ENCODE results near the gene CLEC16A. TPM values are rescaled to one million over a fixed set of nuclear protein-coding genes. Genes with fewer than 3 reads are reported as not detected.

Gene CLEC16A
- total and polyA plus RNA-seq, 9 of the 15 experiments (the other 6 are each of a cell fraction or from before 2014, with no cell fraction given), result 1.00 to 22.3 (median 10.0) TPM

- no peak for ATAC-seq
- Histone ChIP-seq H3K4me2 (ENCODE audit: insufficient read depth, low read length) (no peak overlapping the region), H3K4me1 (replicated peaks in 1 of 2; ENCODE audit: control insufficient read depth in 2 of 2, insufficient read depth in 2 of 2, low read length in 2 of 2) (peaks cover 3 to 13% of the 10 kb centered on the region in 2 experiments; a peak in 2 of 5 replicates), H3K4me3 (no peak overlapping the region), H3K9me3 (replicated peaks; ENCODE audit: control insufficient read depth, insufficient read depth, low read depth, low read length) (no peaks in the 10 kb centered on the region), H3K9ac (ENCODE audit: insufficient read depth in 1 of 2, low read depth in 2 of 2, low read length in 2 of 2) (0 out of 4 replicates have a peak overlapping the region, but pooled peaks of 1 of the 2 experiments have one; percentile 60), H3K27me3 (ENCODE audit: control insufficient read depth in 2 of 2, insufficient read depth in 2 of 2, low read length in 2 of 2) (no peaks in the 10 kb centered on the region), H3K9me1 (ENCODE audit: control insufficient read depth, insufficient read depth, low read length) (no peaks in the 10 kb centered on the region), H4K20me1 (replicated peaks; ENCODE audit: control insufficient read depth, insufficient read depth, low read length) (no peaks in the 10 kb centered on the region; the same call in 1 of the 2 replicates), H3K27ac (ENCODE audit: extremely low read depth, low read depth, low read length) (no peak overlapping the region), H3K36me3 (ENCODE audit: control insufficient read depth, insufficient read depth, low read length) (peaks cover 14% of the 10 kb centered on the region; the same call in 2 of the 3 replicates), H3K79me2 (ENCODE audit: control insufficient read depth, insufficient read depth, low read length) (no peaks in the 10 kb centered on the region), H2AFZ (ENCODE audit: low read depth, low read length) (no peak overlapping the region)
- in situ Hi-C loops (cut with MboI) (no loop called here), intact Hi-C loops (cut with micrococcal nuclease) (no loop called here)
- DNase-seq (ENCODE audit: extremely low read depth in 1 of 4, low spot score in 3 of 4), result no peak
- BruUV-seq (replicated peaks), result no TSS peak
- ChIA-PET POLR2A (interaction anchor here (0.9 to 1.2 kb wide), 2 partner anchors 14 to 179 kb away, joined by 3 to 4 read pairs; partner anchors contain the start of gene NUBP1), CTCF (ENCODE audit: low intra/inter-chr PET ratio) (no interaction called here)
- FAIRE-seq, result no peak
- WGBS (ENCODE audit: insufficient coverage, low coverage, missing lambda C conversion rate), result 51% methylated on average over 8 of the region's 10 CpGs
- peak; percentile 27; the same call in 1 of the 2 replicates for TF ChIP-seq ADNP (tag; IDR thresholded peaks at IDR 0.05)
- TF ChIP-seq CHD1 (IDR thresholded peaks at IDR 0.05; ENCODE audit: low read length), result no peak
- no peak for TF ChIP-seq ZNF212 (CRISPR knock-in tag; IDR thresholded peaks at IDR 0.05)
- TF ChIP-seq TARDBP (IDR thresholded peaks at IDR 0.05), result no peak
These were observed 21.2 kb upstream of the CLEC16A start for GRCh38 chr16:10923146-10923649.

GRCh38 chr16:10923650-10924214 is 20.6 kb upstream of the CLEC16A start:
- H2AFZ ChIP-seq (ENCODE audit: low read depth, low read length), result no peak overlapping the region
- DNase-seq (ENCODE audit: extremely low read depth in 1 of 4, low spot score in 3 of 4) (no peak), FAIRE-seq (no peak), ATAC-seq (no peak)
- H3K9ac ChIP-seq (ENCODE audit: insufficient read depth in 1 of 2, low read depth in 2 of 2, low read length in 2 of 2), result no peak overlapping the region
- 65% methylated on average over 14 of the region's 14 CpGs for WGBS (ENCODE audit: insufficient coverage, low coverage, missing lambda C conversion rate)
- no peaks in the 10 kb centered on the region for H3K9me3 ChIP-seq (replicated peaks; ENCODE audit: control insufficient read depth, insufficient read depth, low read depth, low read length)
- H3K27ac ChIP-seq (ENCODE audit: extremely low read depth, low read depth, low read length), result no peak overlapping the region
- ChIA-PET CTCF (ENCODE audit: low intra/inter-chr PET ratio) (no interaction called here), POLR2A (interaction anchor here (0.9 kb wide), 1 partner anchor 14 kb away, joined by 3 read pairs; no protein-coding TSS in a partner anchor)
- intact Hi-C loops (cut with micrococcal nuclease), result no loop called here
- peaks cover 18% of the 10 kb centered on the region; the same call in 2 of the 3 replicates for H3K36me3 ChIP-seq (ENCODE audit: control insufficient read depth, insufficient read depth, low read length)
- no peak overlapping the region for H3K4me3 ChIP-seq
- H3K4me2 ChIP-seq (ENCODE audit: insufficient read depth, low read length), result no peak overlapping the region
- H3K79me2 ChIP-seq (ENCODE audit: control insufficient read depth, insufficient read depth, low read length), result no peaks in the 10 kb centered on the region
- TF ChIP-seq FOXO4 (CRISPR knock-in tag; IDR thresholded peaks at IDR 0.05) (no peak), ZNF175 (CRISPR knock-in tag; IDR thresholded peaks at IDR 0.05; ENCODE audit: low read depth) (no peak), EGR1 (conservative IDR thresholded peaks at IDR 0.05) (no peak), ZNF696 (CRISPR knock-in tag; conservative IDR thresholded peaks at IDR 0.05) (no peak), C11orf30 (IDR thresholded peaks at IDR 0.05; ENCODE audit: low read depth) (no peak), ZKSCAN8 (CRISPR knock-in tag; IDR thresholded peaks at IDR 0.05) (no peak), GTF2A2 (tag; IDR thresholded peaks at IDR 0.05) (no peak)
- H3K9me1 ChIP-seq (ENCODE audit: control insufficient read depth, insufficient read depth, low read length), result no peaks in the 10 kb centered on the region
- H3K27me3 ChIP-seq (ENCODE audit: control insufficient read depth in 2 of 2, insufficient read depth in 2 of 2, low read length in 2 of 2), result no peaks in the 10 kb centered on the region
- peaks cover 0 to 9% of the 10 kb centered on the region in 2 experiments; a peak in 2 of 5 replicates for H3K4me1 ChIP-seq (replicated peaks in 1 of 2; ENCODE audit: control insufficient read depth in 2 of 2, insufficient read depth in 2 of 2, low read length in 2 of 2)
- BruUV-seq (replicated peaks), result no TSS peak
- in situ Hi-C loops (cut with MboI), result no loop called here
- no peaks in the 10 kb centered on the region; the same call in 1 of the 2 replicates for H4K20me1 ChIP-seq (replicated peaks; ENCODE audit: control insufficient read depth, insufficient read depth, low read length)

Data from K562 (cell line).